GM15510 (cell line): ENCODE data around the gene HABP2.

Experiments
- POLR2A ChIP-seq: IDR thresholded peaks from 3 replicates; pipeline ENCODE4 v1.6.1; 2011; ENCODE audit warnings: borderline replicate concordance; ENCODE audit not compliant: insufficient read length; ENCODE audit errors: extremely low read depth

Gene HABP2

DNA sequence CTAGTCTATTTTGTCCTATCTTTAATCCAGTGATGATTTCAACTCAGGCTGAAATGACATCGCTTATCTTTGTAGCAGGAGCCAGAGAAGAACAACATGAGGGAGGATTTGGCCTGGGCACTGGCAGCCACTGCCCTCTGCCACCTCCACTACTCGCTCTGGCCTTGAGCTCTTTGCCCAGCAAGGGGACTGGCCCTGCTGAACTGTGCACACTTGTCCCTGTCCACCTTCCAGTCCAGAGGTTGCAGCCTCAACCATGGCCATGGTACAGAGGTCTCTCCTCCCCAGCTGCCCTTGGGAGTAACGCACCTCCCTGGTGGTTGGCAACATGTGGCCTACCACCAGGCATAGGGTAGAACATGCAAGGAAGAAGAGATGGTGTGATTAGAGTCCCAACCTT lies 8.4 kb downstream of the HABP2 start:
- TF ChIP-seq POLR2A: no peak

DNA sequence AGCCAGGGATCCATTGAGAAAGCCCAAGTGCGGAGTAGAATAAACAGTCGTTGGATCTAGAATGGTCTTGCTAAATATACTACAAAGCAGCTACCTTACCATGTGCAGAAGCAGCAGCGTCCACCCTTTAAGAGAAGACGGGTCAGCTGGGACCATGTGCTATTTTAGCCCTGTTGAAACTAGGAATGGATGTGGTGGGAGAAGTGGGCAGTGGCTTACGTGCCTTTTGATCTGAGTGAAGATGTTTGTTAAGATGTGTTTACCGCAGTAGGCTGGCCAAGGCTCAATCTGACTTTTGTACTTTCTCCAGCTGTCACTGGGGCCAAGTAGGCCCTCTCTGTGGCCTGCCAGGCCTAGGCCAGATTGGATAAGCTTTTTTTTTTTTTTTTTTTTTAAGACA lies 9.2 kb downstream of the HABP2 start:
- TF ChIP-seq POLR2A: no peak

DNA sequence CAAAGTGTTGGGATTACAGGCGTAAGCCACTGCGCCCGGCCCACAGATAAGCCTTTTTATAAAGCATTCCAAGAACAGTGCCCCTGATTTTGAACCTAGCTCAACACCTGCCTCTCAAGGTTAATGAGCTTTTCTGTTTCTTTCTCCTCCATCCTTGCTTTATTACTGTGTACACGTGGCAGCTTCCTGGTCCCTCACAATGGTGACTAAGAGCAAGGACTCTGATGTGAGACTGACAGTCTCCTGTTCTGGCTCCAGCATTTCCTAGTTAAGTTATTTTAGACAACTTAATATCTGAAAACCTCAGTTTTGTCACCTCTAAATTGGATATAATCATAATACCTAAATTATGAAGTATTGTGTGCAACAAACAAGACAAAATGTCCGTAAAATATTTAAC lies 9.9 kb downstream of the HABP2 start:
- TF ChIP-seq POLR2A: no peak

DNA sequence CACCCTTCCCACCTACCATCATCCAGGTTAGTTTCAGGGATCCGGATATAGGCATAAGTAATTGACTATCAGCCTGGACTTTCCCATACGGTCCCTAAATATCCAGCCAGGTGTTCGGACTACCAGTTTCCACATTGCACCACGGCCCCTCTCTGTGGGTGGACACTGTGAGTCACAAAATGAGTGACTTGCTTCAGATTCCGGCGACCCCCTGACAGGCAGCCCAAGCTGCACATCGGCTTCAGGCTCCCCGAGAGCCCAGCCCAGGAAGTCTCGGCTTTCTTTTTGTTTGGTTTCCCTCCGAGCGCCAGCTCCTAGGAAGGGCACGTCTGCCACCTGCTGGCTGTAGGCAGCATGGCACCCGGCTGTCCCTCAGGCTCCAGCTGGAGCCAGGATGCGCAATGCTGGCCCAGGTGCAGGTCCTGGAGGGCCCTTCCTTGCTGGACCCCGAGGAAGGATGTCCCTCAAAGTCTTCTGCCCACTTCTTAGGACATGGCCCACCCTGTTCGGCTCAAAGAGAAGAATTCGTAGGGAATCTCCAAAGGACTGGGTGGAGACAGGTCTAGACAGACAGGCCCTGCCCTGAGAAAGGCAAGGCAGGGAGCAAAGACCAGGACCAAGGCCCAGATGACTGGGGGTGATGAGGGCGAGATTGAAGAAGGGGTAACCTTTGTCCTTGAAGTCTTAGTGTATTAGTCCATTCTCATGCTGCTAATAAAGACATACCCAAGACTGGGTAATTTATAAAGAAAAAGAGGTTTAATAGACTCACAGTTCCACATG lies 10.6 kb downstream of the HABP2 start:
- no peak for TF ChIP-seq POLR2A

DNA sequence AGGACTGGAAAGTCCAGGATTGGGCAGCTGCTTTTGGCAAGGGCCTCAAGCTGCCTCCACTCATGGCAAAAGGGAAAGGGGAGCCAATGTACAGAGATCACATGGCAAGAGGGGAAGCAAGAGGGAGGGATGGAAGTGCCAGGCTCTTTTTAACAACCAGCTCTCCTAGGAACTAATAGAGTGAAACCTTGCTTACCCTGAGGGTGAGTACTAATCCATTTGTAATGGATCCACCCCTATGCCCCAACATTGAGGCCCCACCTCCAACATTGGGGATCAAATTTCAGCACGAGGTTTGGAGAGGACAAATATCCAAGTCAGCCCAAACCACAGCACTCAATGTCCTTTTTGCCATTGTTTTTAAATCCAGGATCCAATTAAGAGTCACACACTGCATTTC lies 12.5 kb downstream of the HABP2 start:
- TF ChIP-seq POLR2A: no peak

DNA sequence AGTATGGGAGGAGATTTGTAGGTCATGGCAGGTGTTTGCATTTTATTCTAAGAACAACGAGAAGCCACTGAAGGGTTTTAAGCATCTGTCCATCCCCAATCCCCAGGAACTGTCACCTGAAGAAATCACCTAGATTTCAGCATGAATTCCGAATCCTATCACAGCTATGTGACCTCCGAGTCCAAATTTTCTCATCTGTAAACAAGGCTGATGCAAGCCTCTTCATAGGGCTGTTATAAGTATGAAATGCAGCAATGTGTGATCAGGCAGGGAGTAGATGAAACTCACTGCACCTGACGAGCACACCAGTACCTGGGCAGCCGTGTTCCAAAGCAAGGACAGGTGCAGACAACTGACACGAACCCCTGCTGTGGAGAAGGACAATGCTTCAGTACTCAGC lies 14.0 kb downstream of the HABP2 start:
- no peak for TF ChIP-seq POLR2A

DNA sequence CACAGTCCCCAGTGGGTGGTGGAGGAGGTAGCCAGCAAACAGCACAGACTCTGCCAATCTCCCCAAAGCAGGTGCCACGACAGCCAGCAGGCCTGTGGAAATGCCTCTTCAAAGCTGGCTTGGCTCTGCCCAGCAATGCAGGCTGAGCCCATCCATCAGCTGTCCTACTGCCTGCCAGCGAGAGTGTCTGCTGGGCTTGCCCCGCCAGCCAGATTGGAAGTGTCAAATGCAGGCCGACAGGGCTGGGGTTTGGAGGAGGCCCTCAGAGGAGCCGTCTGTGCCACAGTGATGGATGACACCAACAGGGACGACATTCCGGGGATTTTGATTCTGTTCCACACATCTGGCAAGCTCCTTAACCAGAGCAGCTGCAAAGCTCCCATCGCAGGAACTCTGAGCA lies 16.7 kb downstream of the HABP2 start:
- TF ChIP-seq POLR2A: no peak

DNA sequence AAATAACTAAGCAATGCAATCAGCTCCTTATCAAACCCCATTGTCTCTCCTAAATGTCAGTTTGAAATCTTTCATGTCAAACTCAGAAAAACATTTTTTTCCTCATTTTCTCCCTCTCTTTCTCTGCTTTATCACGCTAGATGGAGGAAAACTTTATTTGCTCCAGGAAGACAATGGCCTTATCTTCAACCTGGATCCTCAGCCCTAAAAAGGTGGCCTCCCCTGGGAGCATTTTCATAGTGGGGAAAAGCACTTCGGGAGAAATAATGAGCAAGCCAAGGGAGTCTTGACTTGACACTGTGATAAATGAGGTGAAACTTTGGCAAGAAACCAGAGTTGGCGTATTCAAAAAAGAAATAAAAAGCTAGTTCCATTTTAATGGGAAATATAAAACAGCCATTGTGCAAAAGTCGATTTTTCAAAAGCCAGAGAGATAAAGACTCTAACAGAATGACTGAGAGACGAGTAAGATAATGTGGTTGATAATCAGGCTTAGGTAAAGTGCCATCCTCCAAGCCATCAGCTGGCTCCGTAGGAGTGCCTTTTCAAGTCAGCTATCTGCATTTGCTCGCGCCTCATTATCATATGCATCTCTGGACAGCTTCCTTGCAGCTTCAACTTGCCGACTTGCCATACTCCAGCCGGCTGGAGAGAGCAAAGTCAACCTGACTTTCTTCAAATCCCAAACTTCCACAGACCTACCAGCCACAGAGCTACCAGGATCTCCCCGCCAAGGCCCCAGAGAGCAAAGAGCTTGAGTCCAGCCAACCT lies 19.9 kb downstream of the HABP2 start:
- TF ChIP-seq POLR2A: no peak

DNA sequence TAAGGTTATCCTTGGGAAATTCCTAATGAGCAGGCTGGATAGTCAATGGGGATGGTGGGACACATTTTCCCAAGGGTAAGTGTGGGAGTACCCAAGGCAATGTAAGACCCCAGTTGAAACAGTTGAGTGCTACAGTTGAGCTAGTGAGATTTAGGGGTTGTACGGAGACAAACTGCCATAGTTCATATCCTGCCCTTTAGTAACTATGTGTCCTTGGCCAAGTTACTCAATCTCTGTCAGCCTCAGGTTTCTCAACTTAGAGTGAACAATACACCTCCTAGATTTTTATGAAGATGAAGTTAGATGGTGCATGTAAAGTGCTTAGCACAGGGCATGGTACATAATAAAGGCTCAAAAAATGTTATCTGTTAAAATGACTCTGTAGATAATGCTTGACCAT lies 20.5 kb downstream of the HABP2 start:
- no peak for TF ChIP-seq POLR2A

DNA sequence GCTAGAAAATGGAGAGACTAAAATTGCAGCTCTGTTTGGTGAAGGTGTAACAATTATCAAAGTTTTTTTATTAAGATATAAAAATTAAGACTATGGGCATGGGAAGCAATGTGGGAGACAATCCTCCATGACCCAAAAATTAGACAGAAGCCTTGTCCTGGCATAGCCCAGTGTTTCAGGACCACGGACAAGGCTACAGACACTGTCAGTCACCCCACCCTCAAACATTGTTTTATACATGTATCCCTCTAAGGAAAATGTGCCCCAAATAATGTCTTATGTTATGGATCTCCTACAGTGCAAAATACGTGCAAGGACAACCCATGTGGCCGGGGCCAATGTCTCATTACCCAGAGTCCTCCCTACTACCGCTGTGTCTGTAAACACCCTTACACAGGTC lies 24.0 kb downstream of the HABP2 start:
- no peak for TF ChIP-seq POLR2A

DNA sequence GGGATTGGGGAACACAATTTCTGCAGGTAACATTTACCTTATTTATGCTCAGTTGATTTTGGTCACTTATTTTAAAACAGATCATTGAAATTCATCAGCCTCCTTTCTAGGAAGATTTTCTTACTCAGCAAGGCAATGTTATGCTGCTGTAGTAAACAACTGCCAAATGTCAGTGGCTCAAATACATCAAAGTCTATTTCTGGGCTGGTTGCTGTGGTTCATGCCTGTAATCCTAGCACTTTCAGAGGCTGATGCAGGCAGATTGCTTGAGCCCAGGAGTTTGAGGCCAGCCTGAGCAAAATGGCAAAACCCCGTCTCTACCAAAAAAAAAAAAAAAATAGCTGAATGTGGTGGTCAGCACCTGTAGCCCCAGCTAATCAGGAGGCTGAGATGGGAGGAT lies 25.9 kb downstream of the HABP2 start:
- no peak for TF ChIP-seq POLR2A

DNA sequence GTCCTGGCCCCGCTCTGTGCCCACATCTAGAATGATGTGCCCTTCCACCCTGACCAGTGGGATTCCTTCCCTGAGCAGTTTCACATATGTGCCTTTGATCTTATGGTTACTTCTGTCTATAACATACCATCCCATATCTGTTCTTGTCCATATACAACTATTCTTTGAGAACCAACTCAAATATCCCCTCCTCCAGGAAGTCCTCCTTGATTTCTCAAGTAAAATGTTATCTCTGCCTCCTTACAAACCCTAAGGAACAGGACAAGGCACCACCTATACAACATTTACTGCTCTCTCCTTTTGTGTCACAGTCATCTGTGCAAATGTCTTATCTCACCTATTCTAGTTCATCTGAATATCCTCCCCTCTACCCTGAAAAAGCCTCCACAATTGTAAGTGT lies 28.2 kb downstream of the HABP2 start:
- TF ChIP-seq POLR2A: no peak

DNA sequence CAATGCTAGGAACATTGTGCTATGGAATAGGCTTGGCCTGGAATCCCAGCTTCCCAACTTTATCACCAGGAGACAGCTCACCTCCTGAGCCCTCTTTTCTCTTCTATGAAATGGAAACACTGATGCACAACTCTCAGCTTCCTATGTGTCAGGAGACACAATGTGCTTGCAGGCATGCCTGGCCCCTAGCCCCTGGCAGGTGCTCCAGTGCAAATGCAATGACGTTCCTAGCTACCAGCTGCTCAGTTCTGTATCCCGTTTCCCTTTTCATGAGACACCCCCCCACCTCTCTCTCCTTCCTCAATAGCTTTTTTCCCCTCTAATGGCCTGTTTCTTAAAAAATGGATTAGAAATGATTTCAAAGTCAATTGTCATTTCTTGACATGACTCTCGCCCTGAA lies 30.7 kb downstream of the HABP2 start:
- no peak for TF ChIP-seq POLR2A

DNA sequence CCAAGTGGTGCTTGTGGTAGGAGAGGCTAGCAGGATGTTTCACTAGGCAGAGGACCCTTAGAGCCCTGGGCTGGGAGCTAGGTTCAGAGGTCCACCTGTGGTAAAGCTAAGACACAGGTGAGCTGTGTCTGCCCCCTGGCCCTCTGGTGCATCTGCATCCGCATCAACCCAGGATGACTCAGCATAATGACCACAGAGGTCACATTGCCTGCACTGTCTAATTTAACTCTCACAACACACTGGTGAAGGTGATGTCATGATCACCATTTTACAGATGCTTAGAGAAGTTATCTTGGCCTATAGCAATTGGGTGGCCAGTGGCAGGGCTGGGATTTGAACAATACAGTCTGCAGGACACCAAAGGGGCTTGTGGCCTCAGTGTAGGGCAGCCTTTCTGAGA lies 33.1 kb downstream of the HABP2 start:
- no peak for TF ChIP-seq POLR2A

DNA sequence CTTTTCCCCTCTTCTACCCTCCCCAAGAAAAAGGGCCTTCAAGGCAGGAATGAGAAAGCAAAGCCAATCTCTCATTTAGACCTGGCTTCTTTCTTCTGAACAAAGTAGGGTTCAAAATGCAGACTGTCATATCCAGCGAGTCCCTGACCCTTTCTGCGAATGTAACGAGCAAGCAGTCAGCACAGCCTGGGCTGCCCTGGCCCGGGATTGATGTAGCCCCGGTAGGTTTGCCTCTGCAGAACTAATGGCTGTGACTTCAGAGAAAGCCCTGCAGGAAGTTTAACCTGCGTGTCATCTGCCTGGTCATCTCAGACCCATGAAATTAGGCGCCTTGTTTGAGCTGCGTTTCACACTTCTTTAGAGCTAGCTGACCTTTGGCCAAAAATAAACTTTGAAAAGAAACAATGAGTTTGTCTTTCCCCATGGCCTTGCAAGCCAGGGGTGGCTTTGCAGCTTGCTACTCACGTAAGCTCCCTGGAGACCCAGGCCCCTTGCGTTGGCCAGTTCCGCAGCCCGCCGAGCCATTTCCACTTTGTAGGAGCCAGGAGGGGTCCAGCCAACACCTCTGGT lies 36.4 kb downstream of the HABP2 start:
- no peak for TF ChIP-seq POLR2A

DNA sequence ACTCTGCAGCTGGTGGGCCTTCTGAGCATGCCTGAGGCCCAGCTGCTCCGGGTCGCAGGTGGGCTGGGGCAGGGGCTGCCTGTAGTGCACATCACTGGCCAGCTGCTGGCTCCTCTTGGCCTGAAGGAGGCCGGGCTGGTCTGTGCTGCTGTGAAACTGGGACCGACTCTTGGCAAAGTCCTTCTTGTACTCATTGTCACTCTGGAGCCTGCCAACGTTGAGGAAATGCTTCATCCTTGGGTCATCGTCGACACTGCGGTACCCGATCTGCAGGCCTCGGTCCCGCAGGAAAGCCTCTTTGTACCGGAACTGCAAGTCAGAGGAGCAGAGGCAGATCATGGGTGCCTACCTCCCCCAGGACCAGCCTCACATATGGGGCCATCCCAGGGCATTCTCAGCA lies 37.7 kb downstream of the HABP2 start:
- no peak for TF ChIP-seq POLR2A
